SJCRH30 (cell line): ENCODE results near the gene GPC6. TPM values are rescaled to one million over a fixed set of nuclear protein-coding genes. Genes with fewer than 3 reads are reported as not detected.

Experiments
- DNase-seq, 2 experiments: peaks; one replicate each; pipeline ENCODE4 v3.0.0-alpha.2; 2015 to 2020
- H3K27ac ChIP-seq: fragments of 250-450 bp; sonication (Bioruptor Pico); 2 replicates; pipeline ENCODE4 v1.5.1; 2020; ENCODE audit warnings: mild to moderate bottlenecking, moderate library complexity
- H3K27me3 ChIP-seq: fragments of 250-450 bp; sonication (Bioruptor Pico); 2 replicates; pipeline ENCODE4 v1.5.1; 2020; ENCODE audit warnings: mild to moderate bottlenecking, moderate library complexity
- H3K36me3 ChIP-seq: fragments of 250-450 bp; sonication (Bioruptor Pico); 2 replicates; pipeline ENCODE4 v1.5.1; 2020; ENCODE audit warnings: mild to moderate bottlenecking, moderate library complexity
- H3K4me1 ChIP-seq: fragments of 250-450 bp; sonication (Bioruptor Pico); 2 replicates; pipeline ENCODE4 v1.5.1; 2020; ENCODE audit warnings: mild to moderate bottlenecking, moderate library complexity
- H3K4me3 ChIP-seq: fragments of 250-450 bp; sonication (Bioruptor Pico); 2 replicates; pipeline ENCODE4 v1.5.1; 2020; ENCODE audit warnings: mild to moderate bottlenecking, moderate library complexity
- H3K9me3 ChIP-seq: fragments of 250-450 bp; sonication (Bioruptor Pico); replicated peaks from 2 replicates; pipeline ENCODE4 v1.5.1; 2020; ENCODE audit warnings: mild to moderate bottlenecking, moderate library complexity
- total RNA-seq: library from RNA; depleted of rRNA; stranded (reverse); fragments of >200 nt; shearing (Covaris generic); gene quantifications from 2 replicates; pipeline ENCODE4 v1.2.3, GENCODE V29; 2014

GPC6 gene
- total RNA-seq, 1 experiment from 2014 or later, result 21.1 TPM

- no peaks in the 10 kb centered on the region for H3K9me3 ChIP-seq
- no peaks in the 10 kb centered on the region for H3K36me3 ChIP-seq
- H3K27ac ChIP-seq, result no peak overlapping the region
- H3K4me1 ChIP-seq, result no peaks in the 10 kb centered on the region
- no peaks in the 10 kb centered on the region for H3K27me3 ChIP-seq
- DNase-seq, result no peak
- H3K4me3 ChIP-seq, result no peak overlapping the region
These were observed 917.2 kb downstream of the GPC6 start for GRCh38 chr13:94143624-94144350.

DNA sequence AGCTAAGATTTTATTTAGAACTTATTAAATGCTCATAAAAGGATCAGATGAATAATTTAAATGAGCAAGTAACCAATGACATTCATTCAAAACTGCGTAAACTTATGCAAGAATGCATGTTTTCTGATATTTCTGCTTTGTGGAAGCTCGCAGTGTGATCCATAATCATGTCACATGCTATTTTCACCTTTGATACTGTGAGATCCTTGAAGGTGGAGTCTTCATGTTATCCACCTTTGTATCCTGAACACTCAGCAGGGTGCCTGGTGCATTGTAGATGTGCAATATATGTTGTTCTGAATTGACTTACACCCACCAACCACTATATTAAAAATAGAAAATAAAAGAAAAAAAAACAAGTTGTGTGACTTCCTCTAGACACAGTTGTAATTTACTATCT is 919.4 kb downstream of the GPC6 start:
- H3K4me1 ChIP-seq, result no peaks in the 10 kb centered on the region
- no peaks in the 10 kb centered on the region for H3K9me3 ChIP-seq
- DNase-seq, result no peak
- no peak overlapping the region for H3K27ac ChIP-seq
- H3K27me3 ChIP-seq, result no peaks in the 10 kb centered on the region
- H3K36me3 ChIP-seq, result no peaks in the 10 kb centered on the region
- H3K4me3 ChIP-seq, result no peak overlapping the region

DNA sequence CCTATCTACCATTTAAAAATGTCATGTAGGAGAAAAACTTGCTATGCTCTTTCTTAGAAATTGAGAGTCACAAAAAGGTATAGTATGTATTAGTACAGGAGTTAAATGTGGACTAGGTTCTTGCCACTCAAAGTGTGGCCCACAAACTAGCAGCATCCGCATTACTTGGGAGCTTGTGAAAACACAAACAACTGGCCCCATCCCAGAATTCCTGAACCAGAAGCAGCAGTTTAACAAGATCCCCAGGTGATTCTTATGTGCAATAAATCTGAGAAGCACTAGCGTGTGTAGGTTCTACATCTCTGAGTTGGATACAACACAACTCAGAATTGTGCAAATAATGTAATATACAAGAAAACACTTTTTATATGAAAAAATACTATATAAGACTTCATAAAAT is 927.0 kb downstream of the GPC6 start:
- H3K27me3 ChIP-seq, result no peaks in the 10 kb centered on the region

GRCh38 chr13:94154367-94154766 is 927.8 kb downstream of the GPC6 start:
- Histone ChIP-seq H3K4me1 (no peaks in the 10 kb centered on the region), H3K36me3 (no peaks in the 10 kb centered on the region), H3K9me3 (no peaks in the 10 kb centered on the region), H3K27ac (no peak overlapping the region), H3K27me3 (no peaks in the 10 kb centered on the region), H3K4me3 (no peak overlapping the region)
- no peak for DNase-seq

More for the DNA sequence above, 927.0 kb downstream of the GPC6 start:
- H3K4me1 ChIP-seq, result no peaks in the 10 kb centered on the region
- H3K27ac ChIP-seq, result no peak overlapping the region
- H3K9me3 ChIP-seq, result no peaks in the 10 kb centered on the region
- DNase-seq, result no peak
- H3K36me3 ChIP-seq, result no peaks in the 10 kb centered on the region
- H3K4me3 ChIP-seq, result no peak overlapping the region

GRCh38 chr13:94157705-94158218 is 931.2 kb downstream of the GPC6 start:
- Histone ChIP-seq H3K36me3 (no peaks in the 10 kb centered on the region), H3K9me3 (no peaks in the 10 kb centered on the region), H3K4me1 (no peaks in the 10 kb centered on the region), H3K27ac (no peak overlapping the region), H3K27me3 (no peaks in the 10 kb centered on the region), H3K4me3 (no peak overlapping the region)
- DNase-seq, result no peak

DNA sequence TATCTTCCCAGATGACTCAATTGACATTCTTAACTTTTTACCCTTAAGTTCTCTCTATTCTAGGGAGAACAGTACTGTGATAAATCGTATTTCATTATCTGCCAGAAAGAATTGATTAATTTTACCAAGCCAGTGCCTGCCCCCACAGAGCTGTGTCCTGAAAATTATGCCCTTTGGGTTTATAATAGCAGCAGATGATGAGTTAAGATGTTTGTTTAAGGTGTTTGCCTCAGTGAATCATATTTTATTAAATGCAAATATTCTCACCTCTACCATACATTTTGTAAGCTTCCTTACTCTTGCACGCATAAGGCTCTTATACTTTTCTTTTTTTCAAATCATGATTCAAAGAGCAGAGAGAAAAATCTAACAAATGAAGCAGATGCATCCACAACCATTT is 934.3 kb downstream of the GPC6 start:
- Histone ChIP-seq H3K27me3 (no peaks in the 10 kb centered on the region), H3K4me1 (no peaks in the 10 kb centered on the region), H3K27ac (no peak overlapping the region), H3K4me3 (no peak overlapping the region), H3K36me3 (no peaks in the 10 kb centered on the region), H3K9me3 (no peaks in the 10 kb centered on the region)
- no peak for DNase-seq

- H3K9me3 ChIP-seq, result no peaks in the 10 kb centered on the region
- no peaks in the 10 kb centered on the region for H3K36me3 ChIP-seq
- no peak overlapping the region for H3K27ac ChIP-seq
- H3K4me1 ChIP-seq, result no peaks in the 10 kb centered on the region
- no peaks in the 10 kb centered on the region for H3K27me3 ChIP-seq
- no peak for DNase-seq
- no peak overlapping the region for H3K4me3 ChIP-seq
These were observed 935.7 kb downstream of the GPC6 start for GRCh38 chr13:94162289-94162688.

DNA sequence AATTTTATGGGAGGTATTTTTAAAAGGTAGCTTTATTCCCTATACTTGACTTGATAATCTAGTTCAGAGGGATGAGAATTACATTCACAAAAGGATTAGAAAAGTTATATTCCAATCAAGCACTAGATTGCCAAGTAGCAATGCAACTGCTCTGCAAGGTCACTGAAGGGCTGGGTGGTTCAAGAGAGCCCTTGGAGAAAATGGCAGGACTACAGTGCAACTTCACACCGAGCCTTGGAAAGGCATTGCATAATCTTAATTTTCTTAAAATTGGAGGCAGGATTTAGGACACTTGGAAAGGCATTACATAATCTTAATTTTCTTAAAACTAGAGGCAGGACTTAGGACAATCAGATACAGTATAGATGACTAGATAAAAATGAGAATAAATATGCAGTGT is 936.9 kb downstream of the GPC6 start:
- no peaks in the 10 kb centered on the region for H3K4me1 ChIP-seq
- H3K9me3 ChIP-seq, result no peaks in the 10 kb centered on the region
- H3K4me3 ChIP-seq, result no peak overlapping the region
- no peak overlapping the region for H3K27ac ChIP-seq
- no peaks in the 10 kb centered on the region for H3K36me3 ChIP-seq
- H3K27me3 ChIP-seq, result no peaks in the 10 kb centered on the region
- no peak for DNase-seq

GRCh38 chr13:94168783-94169453 is 942.3 kb downstream of the GPC6 start:
- Histone ChIP-seq H3K9me3 (no peaks in the 10 kb centered on the region), H3K4me3 (no peak overlapping the region), H3K4me1 (no peaks in the 10 kb centered on the region), H3K27ac (no peak overlapping the region), H3K27me3 (no peaks in the 10 kb centered on the region), H3K36me3 (no peaks in the 10 kb centered on the region)
- DNase-seq, result no peak

- no peak overlapping the region for H3K27ac ChIP-seq
- H3K4me1 ChIP-seq, result no peaks in the 10 kb centered on the region
- H3K4me3 ChIP-seq, result no peak overlapping the region
- no peaks in the 10 kb centered on the region for H3K27me3 ChIP-seq
- no peaks in the 10 kb centered on the region for H3K9me3 ChIP-seq
- no peak for DNase-seq
- H3K36me3 ChIP-seq, result no peaks in the 10 kb centered on the region
These were observed 943.0 kb downstream of the GPC6 start for GRCh38 chr13:94169454-94170144.

DNA sequence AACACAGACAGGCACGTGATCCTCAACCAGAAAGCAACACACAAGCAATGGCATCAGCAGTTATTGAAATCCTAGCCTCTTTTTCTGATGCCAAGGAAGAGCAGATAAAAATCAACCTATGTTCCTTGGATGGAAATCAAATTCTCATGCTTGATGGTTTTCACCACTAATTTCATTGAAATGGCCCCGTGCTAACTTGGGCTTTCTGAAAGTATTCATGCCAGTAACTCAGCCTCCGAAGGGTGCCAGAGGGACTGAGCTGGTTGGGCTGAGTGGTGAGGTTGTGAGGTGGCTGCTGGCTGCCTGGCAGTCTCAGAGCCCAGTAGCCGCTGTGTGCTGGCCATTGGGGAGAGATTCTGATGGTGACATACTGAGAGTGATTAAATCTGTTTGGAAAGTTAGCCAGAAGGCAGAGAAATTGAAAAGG is 943.6 kb downstream of the GPC6 start:
- Histone ChIP-seq H3K27ac (no peak overlapping the region), H3K27me3 (no peaks in the 10 kb centered on the region), H3K4me1 (no peaks in the 10 kb centered on the region), H3K36me3 (no peaks in the 10 kb centered on the region), H3K9me3 (no peaks in the 10 kb centered on the region), H3K4me3 (no peak overlapping the region)
- DNase-seq, result no peak

DNA sequence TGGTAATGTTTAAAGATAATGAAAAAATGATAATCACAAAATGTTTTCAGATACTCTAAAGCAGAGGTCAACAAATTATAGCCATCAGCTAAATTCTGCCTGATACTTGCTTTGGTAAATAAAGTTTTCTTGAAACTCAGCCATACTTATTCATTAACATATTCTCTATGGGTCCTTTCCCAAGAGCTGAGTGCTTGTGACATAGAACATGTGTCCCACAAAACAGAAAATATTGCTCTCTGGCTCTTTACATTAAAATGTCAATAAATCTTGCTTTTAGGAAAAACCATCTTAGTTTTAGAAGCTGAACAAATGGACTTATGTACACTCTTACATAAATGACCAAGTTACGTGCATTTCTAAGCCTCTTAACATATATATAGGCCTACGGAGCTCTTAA is 945.8 kb downstream of the GPC6 start:
- Histone ChIP-seq H3K27me3 (no peaks in the 10 kb centered on the region), H3K36me3 (no peaks in the 10 kb centered on the region), H3K9me3 (no peaks in the 10 kb centered on the region), H3K4me3 (no peak overlapping the region), H3K27ac (no peak overlapping the region), H3K4me1 (no peaks in the 10 kb centered on the region)
- DNase-seq, result no peak

- no peak overlapping the region for H3K4me3 ChIP-seq
- H3K36me3 ChIP-seq, result no peaks in the 10 kb centered on the region
- no peak for DNase-seq
- H3K27ac ChIP-seq, result no peak overlapping the region
- H3K4me1 ChIP-seq, result no peaks in the 10 kb centered on the region
- H3K9me3 ChIP-seq, result no peaks in the 10 kb centered on the region
- no peaks in the 10 kb centered on the region for H3K27me3 ChIP-seq
These were observed 946.8 kb downstream of the GPC6 start for GRCh38 chr13:94173312-94173854.

- no peak for DNase-seq
- H3K9me3 ChIP-seq, result no peaks in the 10 kb centered on the region
- no peaks in the 10 kb centered on the region for H3K27me3 ChIP-seq
- no peaks in the 10 kb centered on the region for H3K4me1 ChIP-seq
- no peak overlapping the region for H3K27ac ChIP-seq
- H3K36me3 ChIP-seq, result no peaks in the 10 kb centered on the region
- no peak overlapping the region for H3K4me3 ChIP-seq
These were observed 947.4 kb downstream of the GPC6 start for GRCh38 chr13:94174009-94174408.

GRCh38 chr13:94175076-94175475 is 948.5 kb downstream of the GPC6 start:
- no peak overlapping the region for H3K27ac ChIP-seq
- no peaks in the 10 kb centered on the region for H3K4me1 ChIP-seq
- DNase-seq, result no peak
- no peak overlapping the region for H3K4me3 ChIP-seq
- no peaks in the 10 kb centered on the region for H3K9me3 ChIP-seq
- H3K36me3 ChIP-seq, result no peaks in the 10 kb centered on the region
- H3K27me3 ChIP-seq, result no peaks in the 10 kb centered on the region
